Measurements from ENCODE around the gene RDH14.

RDH14 gene

DNA sequence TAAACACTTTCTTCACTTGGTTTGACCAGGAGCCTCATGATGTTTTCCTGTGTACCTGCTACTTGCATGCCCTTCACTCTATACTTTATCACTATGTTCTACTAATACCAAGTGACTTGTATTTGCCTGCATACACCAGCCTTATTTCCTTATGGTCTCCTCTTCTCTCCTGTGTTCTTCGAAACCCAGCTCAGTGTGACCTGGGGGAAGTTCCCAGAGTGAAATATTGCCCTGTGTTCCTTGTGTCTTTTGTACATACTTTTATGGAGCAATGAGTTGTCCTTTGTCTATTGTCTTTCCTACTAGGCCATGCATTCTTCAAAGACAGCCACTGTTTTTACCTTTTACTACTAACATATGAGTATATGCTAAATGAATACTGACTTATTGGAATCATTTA is 28.3 kb upstream of the RDH14 start:
- TF ChIP-seq, protein P1, sequence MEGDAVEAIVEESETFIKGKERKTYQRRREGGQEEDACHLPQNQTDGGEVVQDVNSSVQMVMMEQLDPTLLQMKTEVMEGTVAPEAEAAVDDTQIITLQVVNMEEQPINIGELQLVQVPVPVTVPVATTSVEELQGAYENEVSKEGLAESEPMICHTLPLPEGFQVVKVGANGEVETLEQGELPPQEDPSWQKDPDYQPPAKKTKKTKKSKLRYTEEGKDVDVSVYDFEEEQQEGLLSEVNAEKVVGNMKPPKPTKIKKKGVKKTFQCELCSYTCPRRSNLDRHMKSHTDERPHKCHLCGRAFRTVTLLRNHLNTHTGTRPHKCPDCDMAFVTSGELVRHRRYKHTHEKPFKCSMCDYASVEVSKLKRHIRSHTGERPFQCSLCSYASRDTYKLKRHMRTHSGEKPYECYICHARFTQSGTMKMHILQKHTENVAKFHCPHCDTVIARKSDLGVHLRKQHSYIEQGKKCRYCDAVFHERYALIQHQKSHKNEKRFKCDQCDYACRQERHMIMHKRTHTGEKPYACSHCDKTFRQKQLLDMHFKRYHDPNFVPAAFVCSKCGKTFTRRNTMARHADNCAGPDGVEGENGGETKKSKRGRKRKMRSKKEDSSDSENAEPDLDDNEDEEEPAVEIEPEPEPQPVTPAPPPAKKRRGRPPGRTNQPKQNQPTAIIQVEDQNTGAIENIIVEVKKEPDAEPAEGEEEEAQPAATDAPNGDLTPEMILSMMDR (IDR thresholded peaks at IDR 0.05; ENCODE audit: borderline replicate concordance, insufficient read depth, low read depth, low read length): no peak

DNA sequence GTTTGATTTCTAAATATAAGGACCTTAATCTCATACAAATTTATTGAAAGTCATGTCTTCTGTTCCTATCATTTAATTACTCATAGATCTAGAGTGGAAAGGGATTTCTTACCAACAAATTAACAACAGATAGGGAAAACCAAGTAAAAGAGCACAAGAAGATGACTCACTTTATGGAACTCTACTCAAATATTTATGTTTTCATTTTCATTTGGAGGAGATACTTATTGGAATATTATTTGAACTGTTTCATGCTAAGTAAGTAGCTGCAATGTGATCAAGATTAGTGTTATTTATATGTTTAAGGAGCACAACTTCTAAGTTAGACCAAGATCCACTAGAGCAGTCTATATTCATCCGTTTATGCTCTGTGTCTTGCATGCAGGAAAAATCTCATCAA is 27.6 kb upstream of the RDH14 start:
- no peak overlapping the region for H3K4me3 ChIP-seq (ENCODE audit: low read depth, low read length)
- TF ChIP-seq, protein P1 (IDR thresholded peaks at IDR 0.05; ENCODE audit: borderline replicate concordance, insufficient read depth, low read depth, low read length): no peak

More for the DNA sequence above, 28.3 kb upstream of the RDH14 start:
- no peak overlapping the region for H3K4me3 ChIP-seq (ENCODE audit: low read depth, low read length)

DNA sequence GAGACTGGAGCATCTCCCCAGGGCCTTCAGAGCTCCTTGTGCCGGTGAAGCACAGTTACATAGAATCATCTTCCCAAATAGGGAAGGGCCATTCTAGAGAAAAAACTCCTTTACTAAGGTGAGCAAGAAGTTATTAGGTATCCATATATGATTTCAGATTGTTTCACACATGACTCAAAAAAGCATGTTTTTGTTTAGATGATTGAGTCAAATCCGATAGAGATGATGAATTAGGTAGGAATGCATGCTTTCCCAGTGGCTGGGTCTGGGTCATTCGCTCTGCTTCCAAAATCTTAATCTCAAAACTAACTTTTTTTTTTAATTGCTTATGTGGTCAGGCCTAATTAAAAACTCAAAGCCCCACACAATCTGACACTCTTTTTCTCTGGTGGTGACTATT is 25.1 kb upstream of the RDH14 start:
- H3K4me3 ChIP-seq (ENCODE audit: low read depth, low read length): no peak overlapping the region

DNA sequence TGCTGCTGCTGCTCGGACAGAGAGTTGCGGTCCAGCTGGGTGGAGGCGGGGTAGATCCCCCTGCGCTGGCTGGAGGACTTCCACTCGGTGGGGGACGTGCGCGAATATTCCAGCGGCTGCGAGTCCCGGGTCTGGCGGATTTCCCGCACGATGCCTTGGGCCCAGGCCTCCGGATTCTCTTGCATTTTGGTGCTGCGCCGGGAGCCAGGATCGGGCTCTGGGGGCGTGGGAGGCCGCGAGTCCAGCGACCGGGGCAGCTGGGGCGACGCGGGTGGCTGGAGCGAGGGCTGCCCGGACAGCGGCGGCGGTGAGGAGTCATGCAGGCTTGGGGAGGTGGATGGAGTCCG is 24.1 kb upstream of the RDH14 start:
- TF ChIP-seq, protein P1 (IDR thresholded peaks at IDR 0.05; ENCODE audit: borderline replicate concordance, insufficient read depth, low read depth, low read length): no peak
- H3K4me3 ChIP-seq (ENCODE audit: low read depth, low read length): no peak overlapping the region

More for the DNA sequence above, 25.1 kb upstream of the RDH14 start:
- TF ChIP-seq, protein P1 (IDR thresholded peaks at IDR 0.05; ENCODE audit: borderline replicate concordance, insufficient read depth, low read depth, low read length): no peak

DNA sequence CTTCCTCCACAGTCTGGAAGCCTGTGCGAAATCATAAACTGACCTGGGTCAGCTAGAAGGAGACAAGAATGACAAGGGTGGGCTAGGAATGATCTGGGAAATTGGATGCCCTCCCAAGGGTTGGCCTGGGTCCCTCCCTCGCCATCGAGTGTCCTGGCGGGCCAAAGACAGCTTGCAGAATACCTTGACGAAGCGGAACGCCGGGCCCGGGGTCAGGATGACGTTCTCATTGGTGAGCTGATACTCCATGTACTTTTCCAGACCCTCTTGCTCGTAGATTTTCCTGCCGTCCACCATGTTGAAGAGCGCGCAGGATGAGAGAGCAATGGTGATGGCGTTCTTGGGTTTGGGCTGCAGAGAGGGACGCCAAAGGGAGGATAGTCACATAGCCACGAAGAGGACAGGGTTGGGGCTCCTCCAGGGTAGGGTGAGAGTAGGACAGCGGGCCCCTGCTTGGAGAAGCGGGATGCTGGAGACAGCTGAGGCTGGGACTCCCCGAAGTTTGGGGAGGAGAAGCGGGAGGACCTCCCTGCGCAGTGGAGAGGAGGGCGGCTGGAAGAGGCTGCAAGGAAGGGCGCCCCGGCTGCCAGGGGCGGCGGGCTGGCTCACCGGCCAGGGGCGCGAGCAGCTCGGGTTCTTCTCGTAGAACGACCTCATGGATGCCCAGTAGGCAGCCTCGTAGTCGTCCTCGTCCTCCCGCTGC is 23.6 kb upstream of the RDH14 start:
- TF ChIP-seq, protein P1 (IDR thresholded peaks at IDR 0.05; ENCODE audit: borderline replicate concordance, insufficient read depth, low read depth, low read length): no peak

DNA sequence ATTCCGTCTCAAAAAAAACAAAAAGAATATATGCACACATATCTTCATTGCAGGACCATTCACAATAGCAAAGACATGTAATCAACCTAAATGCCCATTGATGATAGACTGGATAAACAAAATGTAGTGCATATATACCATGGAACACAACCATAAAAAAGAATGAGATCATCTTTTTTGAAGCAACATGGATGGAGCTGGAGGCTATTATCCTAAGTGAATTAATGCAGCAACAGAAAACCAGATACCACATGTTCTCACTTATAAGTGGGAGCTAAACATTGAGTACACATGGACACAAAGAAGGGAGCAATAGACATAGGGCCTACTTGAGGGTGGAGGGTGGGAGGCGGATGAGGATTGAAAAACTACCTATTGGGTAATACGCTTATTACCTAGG is 20.2 kb upstream of the RDH14 start:
- TF ChIP-seq, protein P1 (IDR thresholded peaks at IDR 0.05; ENCODE audit: borderline replicate concordance, insufficient read depth, low read depth, low read length): no peak
- no peak overlapping the region for H3K4me3 ChIP-seq (ENCODE audit: low read depth, low read length)

More for the DNA sequence above, 23.6 kb upstream of the RDH14 start:
- no peak overlapping the region for H3K4me3 ChIP-seq (ENCODE audit: low read depth, low read length)

DNA sequence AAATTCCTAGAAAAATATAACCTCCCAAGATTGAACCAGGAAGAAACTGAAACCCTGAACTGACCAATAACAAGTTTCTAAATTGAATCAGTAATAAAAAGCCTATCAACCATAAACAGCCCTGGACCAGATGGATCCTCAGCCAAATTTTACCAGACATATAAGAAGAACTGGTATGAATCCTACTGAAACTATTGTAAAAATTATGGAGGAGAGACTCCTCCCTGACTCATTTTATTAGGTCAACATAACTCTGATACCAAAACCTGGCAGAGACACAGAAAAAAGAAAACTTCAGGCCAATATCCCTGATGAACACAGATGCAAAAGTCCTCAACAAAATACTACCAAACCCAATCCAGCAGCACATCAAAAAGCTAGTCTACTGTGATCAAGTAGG is 17.6 kb upstream of the RDH14 start:
- H3K4me3 ChIP-seq (ENCODE audit: low read depth, low read length): no peak overlapping the region
- TF ChIP-seq, protein P1 (IDR thresholded peaks at IDR 0.05; ENCODE audit: borderline replicate concordance, insufficient read depth, low read depth, low read length): no peak
